Fibroblast of the aortic adventitia (primary cell): ENCODE measurements around the gene TENM4. TPM values are rescaled to one million over a fixed set of nuclear protein-coding genes. Genes with fewer than 3 reads are reported as not detected.

Experiments
- DNase-seq: peaks from one replicate; pipeline ENCODE4 v3.0.0-alpha.2; 2010; ENCODE audit warnings: low read depth
- H3K4me3 ChIP-seq: 2 replicates; pipeline ENCODE4 v1.5.1; 2011; ENCODE audit warnings: low read depth, mild to moderate bottlenecking, control low read depth, low read length, moderate library complexity
- CTCF ChIP-seq: IDR thresholded peaks from 2 replicates; pipeline ENCODE4 v1.5.1; 2011; ENCODE audit warnings: mild to moderate bottlenecking, low read length, control low read depth, inconsistent platforms; ENCODE audit not compliant: insufficient read depth
- total RNA-seq: library from RNA; depleted of rRNA; stranded (reverse); fragments of >200 nt; gene quantifications from 2 replicates; pipeline ENCODE4 v1.2.3, GENCODE V29; 2012; ENCODE audit warnings: low replicate concordance

TENM4 gene
- total RNA-seq, 1 donor: 113 TPM

GRCh38 chr11:78759071-78759470 lies 681.8 kb downstream of the TENM4 start:
- no peak overlapping the region for H3K4me3 ChIP-seq
- DNase-seq: no peak
- TF ChIP-seq CTCF: no peak

GRCh38 chr11:78753297-78753696 lies 687.5 kb downstream of the TENM4 start:
- no peak for DNase-seq
- H3K4me3 ChIP-seq: no peak overlapping the region
- no peak for TF ChIP-seq CTCF

- no peak for DNase-seq
- TF ChIP-seq CTCF: no peak
- no peak overlapping the region for H3K4me3 ChIP-seq
Observed at GRCh38 chr11:78752494-78752893, 688.3 kb downstream of the TENM4 start.

- DNase-seq: no peak
- H3K4me3 ChIP-seq: no peak overlapping the region
- TF ChIP-seq CTCF: no peak
Observed at GRCh38 chr11:78748918-78749690, 691.7 kb downstream of the TENM4 start.

- DNase-seq: no peak
- H3K4me3 ChIP-seq: no peak overlapping the region
- no peak for TF ChIP-seq CTCF
Observed at GRCh38 chr11:78744949-78745348, 695.9 kb downstream of the TENM4 start.

- H3K4me3 ChIP-seq: no peak overlapping the region
- TF ChIP-seq CTCF: no peak
- DNase-seq: no peak
Observed at GRCh38 chr11:78744202-78744601, 696.6 kb downstream of the TENM4 start.

- no peak for TF ChIP-seq CTCF
- no peak overlapping the region for H3K4me3 ChIP-seq
- DNase-seq: peak; percentile 19
Observed at GRCh38 chr11:78742430-78742829, 698.4 kb downstream of the TENM4 start.
